Activated CD8-positive, alpha-beta T cell treated with anti-CD3 and anti-CD28 coated beads for 36 hours (primary cell): ENCODE measurements around the gene PAK1. TPM values are rescaled to one million over a fixed set of nuclear protein-coding genes. Genes with fewer than 3 reads are reported as not detected.

ENCODE experiments used
- ATAC-seq: fragments of 200-7000 bp; cut with Tn5 transposase; one replicate; pipeline ENCODE4 v1.10.0; 2021; ENCODE audit warnings: mild to moderate bottlenecking, moderate library complexity
- CTCF ChIA-PET: fragments of 350-600 bp; sonication (Branson Sonifier 250); formaldehyde crosslinking; loops from one replicate; lab custom pipeline; 2021; ENCODE audit warnings: antibody characterized with exemption; lab: Charles Lee
- POLR2A ChIA-PET: fragments of 350-600 bp; sonication (Branson Sonifier 250); formaldehyde crosslinking; loops from one replicate; lab custom pipeline; 2021; ENCODE audit warnings: antibody characterized with exemption; lab: Charles Lee
- DNase-seq: peaks from one replicate; pipeline ENCODE4 v3.0.0-alpha.2; 2020
- H3K27ac Mint-ChIP-seq: one replicate; pipeline ENCODE4 v1.8.0; 2021; ENCODE audit warnings: mild to moderate bottlenecking, mixed read lengths
- H3K27me3 Mint-ChIP-seq: one replicate; pipeline ENCODE4 v1.8.0; 2021; ENCODE audit warnings: mixed read lengths
- H3K36me3 Mint-ChIP-seq: one replicate; pipeline ENCODE4 v1.8.0; 2021; ENCODE audit warnings: low read depth, mixed read lengths
- H3K4me1 Mint-ChIP-seq: one replicate; pipeline ENCODE4 v1.8.0; 2021; ENCODE audit warnings: low read depth, mixed read lengths
- H3K4me3 Mint-ChIP-seq: one replicate; pipeline ENCODE4 v1.8.0; 2021; ENCODE audit warnings: mild to moderate bottlenecking, moderate library complexity, mixed read lengths
- H3K9me3 Mint-ChIP-seq: one replicate; pipeline ENCODE4 v1.8.0; 2021; ENCODE audit warnings: mixed read lengths
- CTCF ChIP-seq: fragments of 200-600 bp; IDR thresholded peaks from one replicate; pipeline ENCODE4 v1.8.0; 2022; ENCODE audit warnings: antibody characterized with exemption, mild to moderate bottlenecking
- intact Hi-C: fragments of 100-400 bp; cut with micrococcal nuclease; formaldehyde crosslinking; loops from one replicate; pipeline ENCODE4 v1.10.0; 2022
- total RNA-seq, 2 experiments: library from RNA; stranded (reverse); gene quantifications; one replicate each; pipeline ENCODE4 v1.2.3, GENCODE V29; 2021

PAK1 gene
- total RNA-seq, 2 experiments from 2014 or later: 43.8 to 49.9 TPM

- Mint-ChIP-seq H3K4me1 (no peaks in the 10 kb centered on the region), H3K9me3 (peaks cover 2% of the 10 kb centered on the region), H3K4me3 (no peak overlapping the region), H3K27ac (no peak overlapping the region), H3K27me3 (peaks cover 7% of the 10 kb centered on the region), H3K36me3 (no peaks in the 10 kb centered on the region)
- ATAC-seq: no peak
- ChIA-PET CTCF (no interaction called here), POLR2A (no interaction called here)
- DNase-seq: no peak
- no peak for TF ChIP-seq CTCF
- intact Hi-C loops: no loop called here
These were observed 195.0 kb downstream of the PAK1 start for GRCh38 chr11:77278595-77279506.

GRCh38 chr11:77276271-77276670, 197.6 kb downstream of the PAK1 start:
- POLR2A ChIA-PET: no interaction called here
- Mint-ChIP-seq H3K9me3 (peaks cover 2% of the 10 kb centered on the region), H3K4me1 (no peaks in the 10 kb centered on the region), H3K36me3 (no peaks in the 10 kb centered on the region), H3K27me3 (peaks cover 2% of the 10 kb centered on the region), H3K4me3 (no peak overlapping the region), H3K27ac (no peak overlapping the region)
- no peak for TF ChIP-seq CTCF
- intact Hi-C loops: no loop called here
- ATAC-seq (no peak), DNase-seq (no peak)
- CTCF ChIA-PET: interaction anchor here (1.6 kb wide), 1 partner anchor 149 kb away, joined by 3 read pairs; the partner anchor contains the start of gene MYO7A

Other genes starting within 250 kb of the PAK1 start
- not detected for gene GDPD4, start 172.4 kb downstream of the PAK1 start, total RNA-seq
- gene AQP11, start 115.9 kb upstream of the PAK1 start, total RNA-seq: under 1 TPM; 0.47 to 0.59 TPM
- 100 to 1,000 TPM; 186 to 189 TPM for gene CLNS1A, start 163.7 kb upstream of the PAK1 start, total RNA-seq